Stimulated activated CD4-positive, alpha-beta T cell treated with anti-CD3 and anti-CD28 coated beads, Interleukin-1b, Interleukin-23, amount 100 ng/mL, for 1 hour (primary cell): Measurements from ENCODE around the gene ADAR.
A peak's percentile ranks its signal among the peaks of the same experiment; 100 is the strongest.

Source experiments
- DNase-seq, 2 donors: peaks; one replicate each; pipeline ENCODE4 v3.0.0-alpha.2; 2020; ENCODE audit warnings: low read depth in 2 of 2

ADAR gene

GRCh38 chr1:154619181-154619948 is 11.4 kb upstream of the ADAR start:
- DNase-seq, result no peak

- no peak for DNase-seq
These were observed 8.8 kb upstream of the ADAR start for GRCh38 chr1:154616659-154617345.

- no peak for DNase-seq
These were observed 7.4 kb upstream of the ADAR start for GRCh38 chr1:154615411-154615810.

DNA sequence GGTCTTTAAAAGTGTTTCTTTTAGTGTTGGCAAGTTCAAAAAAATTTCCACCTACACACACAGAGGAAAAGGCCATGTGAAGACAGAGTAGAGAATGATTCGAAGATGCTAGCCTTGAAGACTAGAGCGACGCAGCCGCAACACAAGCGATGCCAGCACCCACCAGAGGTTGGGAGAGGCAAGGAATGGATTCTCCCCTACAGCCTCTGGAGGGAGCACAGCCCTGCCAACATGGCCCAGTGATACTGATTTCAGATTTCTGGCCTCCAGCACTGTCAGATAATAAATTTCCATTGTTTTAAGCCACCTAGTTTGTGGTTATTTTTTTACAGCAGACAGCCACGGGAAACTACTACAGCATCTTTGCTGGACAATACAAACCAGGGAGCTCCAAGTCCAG is 6.9 kb upstream of the ADAR start:
- DNase-seq, result no peak

- no peak for DNase-seq
These were observed 6.3 kb upstream of the ADAR start for GRCh38 chr1:154614247-154614646.

DNA sequence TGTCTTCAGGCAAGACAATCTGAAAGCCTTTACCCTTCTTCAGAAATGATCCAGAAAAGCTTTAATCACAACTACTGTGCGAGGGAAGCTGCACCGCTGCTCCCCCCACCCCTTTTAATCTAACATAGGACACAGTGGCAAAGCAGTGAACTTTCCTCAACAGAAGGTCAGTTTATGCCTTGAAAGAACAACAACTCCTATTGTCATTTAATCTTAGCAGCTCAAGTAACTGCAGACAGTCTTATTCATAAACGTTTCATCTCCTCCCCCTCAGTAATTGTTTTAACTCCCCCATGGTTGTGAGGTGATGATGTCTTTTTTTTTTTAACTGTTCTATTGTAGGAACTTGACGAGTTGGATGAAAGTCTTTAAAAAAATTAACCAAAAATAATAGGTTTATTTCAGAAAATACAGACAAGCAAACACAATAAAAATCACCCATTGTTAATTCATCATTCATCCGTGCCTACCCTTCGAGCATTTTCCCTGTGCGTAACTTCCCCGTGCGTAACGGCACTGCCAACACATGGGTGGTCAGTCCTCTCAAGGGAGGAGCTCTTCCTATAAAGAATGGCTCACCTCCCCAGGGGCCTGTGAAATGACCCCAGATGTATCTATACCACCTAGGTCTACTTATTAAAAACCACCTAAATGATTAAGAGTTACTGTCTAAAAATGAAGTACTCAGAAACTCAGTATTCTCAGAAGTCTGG is 3.3 kb upstream of the ADAR start:
- no peak for DNase-seq

DNA sequence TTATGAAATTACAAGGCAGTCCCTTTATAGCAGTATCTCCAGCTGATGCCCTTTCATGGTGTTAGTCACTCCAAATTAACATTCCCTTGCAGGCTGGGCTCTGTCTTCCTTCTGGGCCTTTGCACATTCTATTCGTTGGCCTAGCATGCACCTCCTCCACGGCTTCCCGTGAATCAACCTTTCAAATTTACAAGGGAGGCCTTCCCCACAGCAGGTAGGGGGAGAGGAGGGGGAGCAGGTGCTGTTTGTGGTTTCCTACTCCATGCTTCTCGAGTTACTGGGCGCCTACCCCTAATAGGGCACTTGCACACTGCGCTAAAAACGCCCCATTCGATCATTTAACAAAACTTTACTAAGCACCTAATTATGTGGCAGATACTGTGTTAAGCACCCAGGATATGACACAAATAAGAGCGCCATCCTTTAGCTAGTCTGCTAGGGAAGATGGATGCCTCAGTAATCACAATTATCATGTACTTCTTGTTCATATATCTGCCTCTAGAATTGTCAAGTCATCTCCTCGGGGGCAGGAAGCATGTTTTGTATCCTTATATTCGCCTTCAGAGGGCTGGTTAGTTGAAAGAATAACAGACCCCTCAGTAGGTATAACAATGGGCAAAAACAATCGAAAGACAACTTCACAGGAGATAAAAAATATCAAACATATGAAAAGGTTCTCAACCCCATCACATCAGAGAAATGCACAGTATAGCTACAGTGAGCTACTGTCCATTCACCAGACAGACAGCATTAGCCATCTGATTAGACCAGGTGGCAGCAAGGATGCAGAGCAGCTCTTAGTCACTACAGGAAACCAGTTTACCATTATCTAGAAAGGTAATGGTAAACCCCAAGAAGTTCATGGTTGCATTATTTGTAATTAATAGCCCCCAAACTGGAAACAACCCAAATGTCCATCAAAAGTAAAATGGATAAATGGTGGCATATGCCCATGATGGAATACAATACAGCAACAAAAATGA is 1.7 kb upstream of the ADAR start:
- DNase-seq, result peak in 1 of 2 donors; percentile 29

DNA sequence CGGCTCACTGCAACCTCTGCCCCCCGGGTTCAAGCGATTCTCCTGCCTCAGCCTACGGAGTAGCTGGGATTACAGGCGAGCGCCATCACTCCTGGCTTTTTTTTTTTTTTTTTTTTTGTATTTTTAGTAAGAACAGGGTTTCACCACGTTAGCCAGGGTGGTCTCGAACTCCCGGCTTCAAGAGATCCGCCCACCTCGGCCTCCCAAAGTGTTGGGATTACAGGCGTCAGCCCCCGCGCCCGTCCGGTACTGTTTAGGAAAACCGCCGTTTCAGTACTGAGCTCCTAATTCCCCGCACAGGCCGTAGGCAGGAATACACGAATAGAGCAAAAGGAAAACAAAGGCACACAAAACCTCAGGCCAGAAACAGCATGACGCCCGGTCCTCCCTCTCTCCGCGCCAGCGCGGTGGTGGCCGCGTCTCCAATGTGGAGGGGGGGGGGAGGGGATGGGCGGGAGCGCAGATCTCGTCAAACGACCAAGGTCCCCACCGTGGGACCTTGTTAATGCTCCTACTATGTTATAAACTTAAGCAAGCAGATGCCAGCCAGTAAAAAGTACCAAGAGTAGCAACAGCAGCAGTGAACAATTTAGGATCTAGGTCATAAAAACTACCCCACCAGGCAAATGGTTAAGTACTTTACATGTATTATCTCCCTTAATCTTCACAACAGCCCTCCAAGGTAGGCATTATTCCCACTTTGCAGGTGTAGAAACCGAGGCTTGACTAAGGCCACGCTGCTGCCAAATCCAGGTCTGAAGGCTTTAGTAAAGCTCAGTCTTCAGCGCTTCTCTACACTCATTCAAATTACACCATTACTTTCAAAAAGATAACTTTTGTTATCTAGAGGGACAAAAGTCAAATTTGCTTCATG is 648 bp upstream of the ADAR start:
- DNase-seq, result peak in 1 of 2 donors; percentile 11

DNA sequence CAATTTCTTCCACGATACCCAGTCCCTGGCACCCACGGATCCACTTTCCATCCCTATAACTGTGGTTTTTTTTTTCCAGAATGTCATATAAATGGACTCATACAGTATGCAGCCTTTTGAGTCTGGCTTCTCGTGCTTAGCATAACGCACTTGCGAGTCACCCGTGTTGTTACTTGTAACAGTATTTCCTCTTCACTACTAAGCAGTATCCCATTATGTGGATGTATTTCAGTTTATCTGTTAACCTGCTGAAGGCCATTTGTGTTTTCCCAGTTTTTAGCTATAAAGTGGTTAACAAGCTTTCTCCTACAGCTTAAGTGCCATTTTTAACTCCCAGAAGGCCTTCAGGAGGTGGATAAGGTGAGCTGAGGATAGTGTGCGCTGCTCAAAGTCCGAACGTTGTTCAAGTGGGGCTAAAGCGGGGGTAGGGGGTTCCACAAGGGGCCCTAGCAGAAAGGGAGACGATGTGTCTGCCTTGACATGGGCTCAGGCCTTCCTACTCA is 829 bp downstream of the ADAR start:
- no peak for DNase-seq

DNA sequence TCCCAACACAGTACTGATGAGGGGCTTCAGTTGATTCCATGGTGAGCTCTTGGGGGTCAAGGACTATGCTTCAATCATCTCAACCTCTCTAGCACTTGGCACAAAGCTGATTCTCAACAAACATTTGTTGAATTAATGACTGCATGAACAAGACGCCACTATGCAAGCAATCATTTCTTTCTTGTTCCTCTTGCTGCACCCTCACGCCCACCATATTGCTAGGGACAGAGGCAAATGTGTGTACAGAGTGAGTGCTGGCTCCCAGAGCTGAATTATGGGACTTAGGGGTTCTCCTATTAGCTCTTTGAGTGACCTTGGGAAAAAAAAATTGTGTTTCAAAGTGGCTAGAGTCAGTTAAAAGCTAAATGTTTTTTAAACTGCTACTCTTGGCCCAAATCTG is 2.5 kb downstream of the ADAR start:
- no peak for DNase-seq

DNA sequence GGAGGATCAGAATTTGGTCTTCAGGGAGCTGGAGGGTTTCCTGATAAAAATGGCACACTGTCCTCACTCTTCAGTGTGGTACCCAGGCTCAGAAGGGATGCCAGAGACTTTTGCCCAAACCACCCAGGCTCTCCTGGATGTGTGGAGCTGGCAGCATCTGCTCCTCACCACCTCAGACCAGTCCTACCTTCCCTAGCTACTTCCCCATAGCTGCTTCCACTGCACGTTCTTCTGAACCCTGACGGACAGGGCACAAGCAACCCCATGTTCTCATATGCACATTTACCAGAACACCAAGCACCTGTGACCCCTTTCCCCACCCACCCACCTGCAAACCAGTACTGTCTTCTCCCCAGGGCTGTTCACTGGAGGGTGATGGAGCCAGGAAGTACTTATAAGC is 4.7 kb downstream of the ADAR start:
- no peak for DNase-seq

- no peak for DNase-seq
These were observed 8.3 kb downstream of the ADAR start for GRCh38 chr1:154599658-154600057.

- DNase-seq, result no peak
These were observed 8.9 kb downstream of the ADAR start for GRCh38 chr1:154598871-154599635.

- DNase-seq, result no peak
These were observed 12.4 kb downstream of the ADAR start for GRCh38 chr1:154595621-154596020.

- DNase-seq, result no peak
These were observed 13.2 kb downstream of the ADAR start for GRCh38 chr1:154594811-154595210.

DNA sequence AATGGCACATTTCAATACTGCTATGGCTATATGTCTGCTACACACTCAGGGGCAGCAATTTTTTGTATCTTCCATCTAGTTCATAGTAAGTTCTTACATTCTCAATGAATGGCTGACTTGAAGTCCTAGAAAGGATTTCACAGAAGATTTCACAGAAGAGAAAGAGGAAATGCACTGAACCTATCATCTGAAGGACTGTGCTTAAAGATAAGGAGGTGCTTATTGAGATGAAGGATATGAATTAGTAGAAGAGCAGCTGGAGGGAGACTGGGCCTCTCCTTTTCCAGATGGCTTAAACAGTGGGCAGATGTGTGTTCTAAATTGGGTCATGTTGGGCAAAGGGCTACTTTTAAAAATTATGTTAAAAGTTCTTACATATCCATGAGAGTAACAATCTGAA is 14.6 kb downstream of the ADAR start:
- DNase-seq, result no peak

DNA sequence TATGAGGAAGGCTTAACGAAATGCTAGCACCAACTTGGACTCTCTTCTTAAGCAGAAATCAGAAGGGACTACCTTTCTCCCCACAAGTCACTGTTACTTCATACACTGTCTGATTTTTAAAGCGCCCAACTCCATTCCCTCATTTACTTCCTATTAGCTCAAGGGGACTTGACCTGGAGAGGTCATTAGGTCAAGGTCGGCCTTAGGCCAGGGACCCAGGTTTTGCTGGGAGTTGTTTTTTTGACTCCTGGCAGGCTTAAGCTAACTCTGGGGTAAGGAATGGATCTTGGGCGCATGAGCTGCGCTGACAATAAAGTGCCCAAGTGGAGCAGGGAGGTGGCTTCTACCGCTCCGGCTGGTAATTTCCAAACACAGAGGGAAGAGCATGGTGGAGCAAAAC is 16.8 kb downstream of the ADAR start:
- no peak for DNase-seq

DNA sequence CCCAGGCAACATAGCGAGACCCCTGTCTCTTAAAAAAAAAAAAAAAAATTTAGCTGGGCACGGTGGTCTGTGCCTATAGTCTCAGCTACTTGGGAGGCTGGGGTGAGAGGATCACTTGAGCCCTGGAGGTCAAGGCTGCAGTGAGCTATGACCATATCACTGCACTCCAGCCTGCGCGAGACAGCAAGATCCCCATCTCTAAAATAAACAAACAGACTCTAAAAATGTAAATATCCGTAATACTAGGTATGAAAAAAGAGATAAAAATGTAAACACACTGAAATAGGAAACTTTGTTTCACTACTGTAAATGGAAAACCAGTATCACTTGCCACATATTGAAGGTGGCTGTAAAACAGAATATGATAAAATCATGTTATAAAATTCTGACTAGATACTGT is 17.2 kb downstream of the ADAR start:
- DNase-seq, result no peak

GRCh38 chr1:154589780-154590179 is 18.2 kb downstream of the ADAR start:
- DNase-seq, result no peak

GRCh38 chr1:154586641-154587040 is 21.3 kb downstream of the ADAR start:
- DNase-seq, result no peak
